Stimulated activated CD4-positive, alpha-beta T cell treated with anti-CD3 and anti-CD28 coated beads, Interleukin-2, amount 100 ng/mL, for 48 hours (primary cell): Measurements from ENCODE around the gene ARHGAP12.
A peak's percentile ranks its signal among the peaks of the same experiment; 100 is the strongest.
"Not testable (repeated sequence)": the region's sequence is repeated elsewhere in the genome, so short reads cannot be mapped to it uniquely, and the experiment has no call there.

ENCODE experiments used
- DNase-seq, 2 donors: peaks; one replicate each; pipeline ENCODE4 v3.0.0-alpha.2; 2020

The ARHGAP12 gene

DNA sequence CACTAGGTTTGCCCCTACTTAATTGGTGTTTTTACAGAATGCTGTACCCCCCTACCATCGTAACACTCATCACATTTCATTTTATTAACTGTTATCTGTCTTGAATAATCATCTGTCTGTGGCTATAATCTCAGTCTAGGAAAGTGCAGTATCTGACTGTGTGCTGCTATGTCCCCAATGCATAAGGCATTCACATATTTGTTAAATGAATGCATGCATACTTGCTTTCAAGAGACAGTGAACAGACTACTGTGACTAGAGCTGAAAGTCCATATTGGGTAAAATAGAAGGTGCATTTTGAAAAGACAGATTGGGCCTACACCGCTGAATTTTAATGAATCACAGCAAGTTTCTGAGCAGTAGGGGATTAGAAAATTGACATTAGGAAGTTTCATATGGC is 112.3 kb downstream of the ARHGAP12 start:
- no peak for DNase-seq

DNA sequence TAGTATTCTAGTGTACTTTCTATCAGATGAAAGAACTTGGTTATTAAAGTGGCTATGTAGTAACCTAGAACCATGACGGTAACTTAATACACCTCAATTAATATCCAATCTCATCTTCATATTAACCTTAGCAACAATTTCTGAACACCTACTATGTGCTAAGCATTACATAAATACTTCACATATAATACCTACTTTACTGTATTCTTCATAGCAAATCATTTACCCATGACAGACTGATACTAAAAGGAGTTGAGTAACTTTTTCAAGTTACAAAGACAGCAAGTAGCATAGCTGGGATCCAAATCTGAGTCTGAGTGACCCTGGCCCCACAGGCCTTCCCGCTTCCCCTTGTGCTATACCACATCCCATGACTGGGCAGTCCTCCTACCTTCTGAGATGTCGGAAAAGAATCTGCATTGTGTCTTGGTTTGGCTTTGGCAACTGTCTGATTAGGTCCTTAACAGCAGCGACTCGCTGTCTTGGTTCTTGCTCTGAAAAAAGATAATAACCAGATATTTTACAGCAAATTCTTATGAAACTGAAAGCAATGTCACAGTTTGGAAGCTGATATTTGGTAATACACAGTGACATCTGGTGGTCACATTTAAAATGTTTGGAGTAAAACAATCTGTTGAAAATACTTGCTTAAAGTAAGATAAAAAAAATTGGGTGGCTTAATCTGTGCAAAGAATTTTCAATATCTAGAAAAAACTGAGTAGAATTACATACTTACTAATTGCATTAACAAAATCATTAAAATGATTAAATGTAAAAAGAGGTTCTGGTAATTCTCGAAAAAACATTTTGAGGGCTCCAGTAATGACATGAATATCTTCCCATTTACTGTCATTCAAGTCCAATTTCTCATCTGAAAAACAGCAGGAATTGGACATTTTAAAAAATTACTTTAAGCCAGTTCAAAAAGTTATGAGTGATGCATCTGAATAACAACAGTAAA is 120.1 kb downstream of the ARHGAP12 start:
- DNase-seq: no peak

DNA sequence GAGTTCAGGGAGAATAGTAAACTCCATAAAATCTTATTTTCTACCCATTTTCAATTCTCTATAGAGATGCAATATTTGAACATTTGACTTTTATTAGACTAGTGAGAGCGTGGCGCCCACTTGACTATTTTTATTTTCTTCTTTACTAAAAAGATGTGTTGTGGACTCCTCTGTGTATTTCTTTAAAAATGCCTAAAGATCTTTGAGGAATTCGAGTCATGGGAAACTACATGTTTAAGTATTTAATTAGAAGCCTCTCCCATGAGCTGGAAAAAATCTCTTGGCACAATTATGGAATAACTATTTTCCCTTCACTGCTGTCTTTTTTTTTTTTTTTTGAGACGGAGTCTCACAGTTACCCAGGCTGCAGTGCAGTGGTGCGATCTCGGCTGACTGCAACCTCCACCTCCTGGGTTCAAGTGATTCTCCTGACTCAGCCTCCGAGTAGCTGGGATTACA is 124.2 kb downstream of the ARHGAP12 start:
- no peak for DNase-seq

DNA sequence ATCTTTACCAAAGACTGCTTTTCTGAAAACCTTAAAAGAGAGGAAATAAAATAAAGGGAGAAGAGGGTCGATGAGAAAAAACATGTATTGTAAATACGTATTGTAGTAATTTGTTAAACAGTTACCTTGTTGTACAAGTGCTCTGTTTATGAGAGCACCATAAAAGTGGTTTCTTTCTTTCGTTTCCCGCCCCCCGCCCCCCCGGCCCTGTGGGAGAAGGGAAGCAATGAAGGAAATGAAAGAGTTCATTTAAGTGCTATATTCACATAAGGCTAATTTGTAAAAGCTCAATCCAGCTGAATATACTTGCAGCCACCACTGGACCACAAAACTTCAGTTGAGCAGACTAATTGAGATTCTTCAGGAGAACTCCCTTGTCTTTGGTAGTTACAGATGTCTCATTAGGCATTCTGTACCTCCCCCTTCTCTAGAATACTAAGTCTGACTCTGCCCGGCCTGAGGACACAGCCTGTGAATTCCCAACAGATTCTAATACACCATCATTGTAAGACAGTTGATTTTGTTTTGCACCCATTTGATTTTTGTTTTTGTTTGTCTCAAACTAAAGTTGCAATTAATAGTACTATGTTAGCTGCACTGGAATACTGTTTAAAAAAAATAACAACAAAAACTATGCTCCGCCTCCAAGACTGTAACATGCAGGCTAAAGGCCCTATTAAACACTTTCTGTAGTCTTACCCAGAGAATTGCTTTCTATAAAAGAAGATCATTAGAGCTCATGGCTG is 124.9 kb downstream of the ARHGAP12 start:
- DNase-seq: no peak

DNA sequence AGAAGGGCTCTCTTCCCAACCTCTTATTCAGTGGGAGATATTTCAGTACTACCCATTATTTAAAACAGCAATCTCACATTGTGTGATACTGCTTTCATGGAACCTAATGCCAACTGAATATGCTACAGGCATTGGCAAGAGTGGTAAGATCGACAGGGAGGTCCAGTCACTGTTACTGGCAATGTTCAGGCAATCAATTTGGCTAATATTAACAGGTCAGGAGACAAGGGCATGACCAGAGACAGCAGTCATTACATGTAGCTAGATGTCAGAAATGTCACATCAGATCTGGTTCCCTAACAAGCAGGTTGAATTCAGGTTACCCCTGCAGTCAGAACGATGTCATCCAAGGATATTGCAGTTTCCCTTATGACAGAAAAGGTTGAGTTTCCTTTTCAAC is 129.4 kb downstream of the ARHGAP12 start:
- no peak for DNase-seq

DNA sequence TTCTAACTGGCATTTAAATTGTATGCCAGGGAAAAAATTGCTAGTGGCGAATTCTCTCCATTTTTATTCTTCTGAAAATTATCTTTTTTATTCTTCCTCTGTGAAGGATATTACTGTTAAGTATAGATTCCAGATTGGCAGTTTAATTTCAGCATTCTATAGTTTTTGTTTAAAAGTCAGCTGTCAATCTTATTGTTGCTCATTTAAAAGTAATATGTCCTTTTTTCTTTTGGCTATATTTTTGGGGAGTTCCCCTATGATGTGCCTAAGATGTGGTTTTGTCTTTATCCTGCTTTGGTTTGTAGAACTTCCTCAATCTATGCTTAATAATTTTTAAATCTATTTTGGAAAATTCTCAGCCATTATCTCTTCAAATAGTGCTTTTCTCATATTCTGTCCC is 135.9 kb downstream of the ARHGAP12 start:
- no peak for DNase-seq

DNA sequence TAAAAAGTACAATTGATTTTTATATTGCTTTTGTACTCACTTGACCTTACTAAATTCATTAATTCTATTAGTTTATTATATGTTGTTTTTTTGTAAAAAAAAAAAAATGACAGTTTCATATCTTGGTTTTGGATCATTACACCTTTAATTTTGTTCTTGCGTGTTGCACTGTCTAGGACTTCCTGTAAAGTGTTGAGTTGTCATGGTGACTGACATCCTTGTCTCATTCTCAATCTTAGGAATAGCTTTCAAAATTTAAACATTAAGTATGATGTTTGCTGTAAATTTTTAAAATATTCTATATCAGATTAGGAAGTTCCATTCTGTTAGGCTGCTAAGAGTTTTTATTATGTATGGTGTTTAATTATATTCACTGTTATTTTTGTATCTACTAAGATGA is 139.1 kb downstream of the ARHGAP12 start:
- no peak for DNase-seq

DNA sequence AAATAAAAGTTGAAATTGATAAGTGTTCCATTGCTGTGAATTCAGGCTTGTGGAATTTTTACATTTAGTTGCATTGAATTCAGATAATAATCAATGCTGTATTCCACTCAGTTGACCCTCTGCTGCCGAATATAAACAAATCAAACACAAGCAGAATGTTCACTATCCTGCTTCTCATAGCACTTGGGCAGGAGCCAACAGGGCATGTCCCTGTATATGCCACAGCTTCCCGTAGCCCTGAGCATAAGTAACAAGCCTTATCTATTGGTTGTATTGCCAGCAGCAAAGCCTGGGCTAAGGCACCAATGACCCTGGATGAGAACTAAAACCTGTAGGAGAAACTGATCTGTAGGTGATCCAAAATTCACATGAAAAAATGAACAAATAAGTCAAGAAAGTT is 145.9 kb downstream of the ARHGAP12 start:
- no peak for DNase-seq

DNA sequence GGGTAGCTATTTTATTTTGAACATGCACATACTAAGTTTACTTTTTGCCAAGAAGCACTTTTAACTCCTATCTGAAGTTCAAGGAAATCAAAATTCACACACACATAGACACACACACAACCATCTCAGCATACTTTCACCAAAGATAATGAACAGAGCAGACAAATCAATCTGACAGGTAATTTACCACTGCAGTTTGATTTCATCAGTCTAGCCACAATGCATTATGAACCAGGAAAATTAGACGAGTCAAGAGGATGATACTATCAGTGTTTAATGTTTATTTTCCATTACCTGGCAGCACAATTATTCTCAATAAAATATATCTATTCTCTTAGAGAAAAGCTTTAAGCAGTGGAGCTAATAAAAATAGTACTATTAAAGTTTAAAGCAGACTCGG is 147.9 kb downstream of the ARHGAP12 start:
- no peak for DNase-seq

DNA sequence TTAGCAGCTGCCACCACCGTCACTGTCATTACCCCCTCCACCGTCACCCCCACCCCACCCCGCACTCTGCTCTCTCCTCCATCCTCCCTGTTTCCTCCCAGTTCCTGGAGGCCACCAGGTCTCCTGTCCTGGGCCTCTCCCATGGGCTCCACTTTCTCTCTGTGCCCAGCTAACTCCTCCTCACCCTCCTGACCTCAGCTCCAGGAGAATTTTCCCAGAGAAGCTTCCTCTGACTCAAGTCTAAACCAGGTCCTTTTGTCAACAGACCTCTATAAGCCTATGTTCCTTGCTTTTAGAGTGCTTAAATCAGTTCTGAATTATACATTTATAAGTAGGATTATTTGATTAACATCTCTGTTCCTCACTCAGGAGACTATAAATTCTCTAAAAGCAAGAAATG is 150.0 kb downstream of the ARHGAP12 start:
- no peak for DNase-seq

DNA sequence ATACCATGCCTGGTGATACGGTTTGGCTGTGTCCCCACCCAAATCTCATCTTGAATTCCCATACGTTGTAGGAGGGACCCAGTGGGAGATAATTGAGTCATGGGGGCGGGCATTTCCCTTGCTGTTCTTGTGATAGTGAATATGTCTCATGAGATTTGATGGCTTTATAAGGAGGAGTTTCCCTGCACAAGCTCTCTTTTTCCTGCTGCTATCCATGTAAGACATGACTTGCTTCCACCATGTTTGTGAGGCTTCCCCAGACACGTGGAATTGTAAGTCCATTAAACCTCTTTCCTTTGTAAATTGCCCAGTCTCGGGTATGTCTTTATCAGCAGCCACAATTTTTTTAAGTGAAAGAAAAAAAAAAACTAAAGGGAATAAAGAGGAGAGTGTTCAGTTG is 152.5 kb downstream of the ARHGAP12 start:
- DNase-seq: no peak

DNA sequence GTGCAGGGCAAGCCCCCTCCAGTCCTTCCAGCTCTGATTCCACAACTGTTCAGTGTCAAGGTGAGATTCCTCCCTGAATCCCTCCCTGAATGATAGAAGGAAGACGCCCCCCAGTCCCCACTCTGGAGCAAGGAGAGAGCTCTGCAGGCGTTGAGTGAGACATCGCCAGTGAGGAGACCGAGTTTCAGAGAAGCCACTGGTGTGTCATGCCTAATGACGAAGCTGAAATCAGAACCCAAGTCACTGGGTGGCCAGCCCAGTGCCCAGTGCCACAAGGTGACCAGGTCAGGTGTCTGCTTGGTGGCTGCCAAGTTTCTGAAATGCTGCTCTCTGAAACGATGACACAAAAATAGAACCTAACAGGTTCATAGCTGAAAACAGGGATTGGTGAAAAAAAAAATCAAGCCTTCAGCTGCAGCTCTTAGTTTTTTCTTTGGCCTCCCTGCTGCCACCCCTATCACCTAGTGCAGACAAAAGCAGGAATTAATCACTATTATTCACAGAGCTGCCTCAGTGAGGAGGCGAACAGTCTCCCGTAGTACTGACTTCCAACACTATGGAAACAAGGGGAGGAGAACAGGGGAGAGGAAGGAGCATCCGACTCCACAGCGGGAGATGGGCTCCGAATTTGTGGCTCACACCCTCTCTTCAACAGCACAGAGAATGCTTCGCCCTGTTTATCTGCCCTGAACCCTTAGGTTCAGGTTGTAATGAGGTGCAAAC is 153.5 kb downstream of the ARHGAP12 start:
- DNase-seq: no peak

DNA sequence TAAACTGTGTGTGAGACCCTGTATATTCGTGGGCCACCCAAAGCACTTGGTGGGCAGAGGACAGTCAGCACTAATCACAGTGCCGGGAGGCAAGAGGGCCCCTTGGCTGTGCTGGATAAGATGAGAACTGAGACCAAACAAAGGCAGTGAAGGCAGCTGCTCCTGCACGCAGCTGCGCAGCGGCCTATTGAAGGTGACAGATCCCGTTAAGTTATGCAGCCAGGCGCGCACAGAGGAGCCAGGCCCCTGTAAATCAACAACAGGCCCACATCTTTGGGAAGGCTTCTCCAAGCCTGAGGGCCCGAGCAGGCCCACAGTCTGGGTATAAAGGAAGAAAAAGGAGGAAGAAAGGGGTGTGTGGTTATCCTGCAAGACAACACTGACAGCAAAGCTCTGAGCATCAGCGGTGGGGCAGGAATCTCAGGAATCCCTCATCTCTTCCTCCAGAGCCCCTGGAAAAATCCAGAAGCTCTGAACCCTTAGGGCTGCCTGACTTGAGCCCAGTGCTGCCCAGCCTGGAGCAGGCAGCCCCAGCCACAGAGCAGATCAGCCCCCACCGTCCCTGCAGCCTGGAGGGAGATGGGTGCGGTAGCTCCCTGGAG is 154.2 kb downstream of the ARHGAP12 start:
- no peak for DNase-seq

DNA sequence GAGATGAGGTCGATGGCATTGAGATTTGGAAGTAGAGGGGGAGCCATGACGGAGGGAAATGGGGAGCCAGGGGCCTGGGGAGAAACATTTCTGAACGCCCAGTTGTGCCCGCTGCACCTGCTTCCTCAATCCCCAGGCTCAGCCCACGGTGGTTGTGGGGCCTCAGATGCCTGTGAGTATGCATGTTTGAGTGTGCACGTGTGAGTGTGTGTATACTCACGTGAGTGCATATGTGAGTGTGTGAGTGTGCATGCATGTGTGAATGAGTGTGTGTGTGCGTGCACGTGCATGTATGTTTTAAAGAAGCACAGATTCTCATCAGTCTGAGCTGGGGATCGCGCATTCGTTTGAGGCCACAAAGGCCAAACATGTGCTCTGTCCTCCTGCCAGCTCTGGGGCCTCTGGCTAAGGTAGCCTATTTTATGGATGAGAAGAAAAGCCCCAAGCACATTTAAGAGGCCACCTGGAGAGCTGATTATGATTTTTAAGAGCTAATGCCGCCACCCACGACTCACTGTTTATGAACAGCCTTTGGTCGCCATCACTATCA is 154.8 kb downstream of the ARHGAP12 start:
- DNase-seq: no peak

DNA sequence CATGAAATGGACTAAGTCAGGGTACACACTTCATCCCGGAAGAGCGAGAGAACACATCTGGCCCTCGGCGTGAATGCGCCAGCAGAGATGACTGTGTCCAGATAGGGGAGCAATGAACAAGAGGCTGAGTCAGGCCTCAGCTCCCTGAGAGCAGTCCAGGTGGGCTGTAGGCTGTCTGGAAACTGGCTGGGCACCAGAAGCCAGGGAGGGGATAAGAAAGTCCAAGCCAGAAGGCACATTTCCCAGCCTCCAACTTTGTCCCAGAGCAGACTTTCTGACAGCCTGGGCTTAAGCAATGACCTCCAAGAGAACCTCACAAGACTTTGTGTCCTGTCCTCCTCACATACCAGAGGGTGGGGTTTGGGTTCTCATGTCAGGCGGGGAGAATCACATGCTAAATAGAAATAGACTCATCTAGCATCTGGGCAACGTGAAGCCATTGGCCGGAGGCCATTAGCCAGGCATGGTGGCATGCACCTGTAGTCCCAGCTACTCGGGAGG is 157.2 kb downstream of the ARHGAP12 start:
- DNase-seq: no peak

DNA sequence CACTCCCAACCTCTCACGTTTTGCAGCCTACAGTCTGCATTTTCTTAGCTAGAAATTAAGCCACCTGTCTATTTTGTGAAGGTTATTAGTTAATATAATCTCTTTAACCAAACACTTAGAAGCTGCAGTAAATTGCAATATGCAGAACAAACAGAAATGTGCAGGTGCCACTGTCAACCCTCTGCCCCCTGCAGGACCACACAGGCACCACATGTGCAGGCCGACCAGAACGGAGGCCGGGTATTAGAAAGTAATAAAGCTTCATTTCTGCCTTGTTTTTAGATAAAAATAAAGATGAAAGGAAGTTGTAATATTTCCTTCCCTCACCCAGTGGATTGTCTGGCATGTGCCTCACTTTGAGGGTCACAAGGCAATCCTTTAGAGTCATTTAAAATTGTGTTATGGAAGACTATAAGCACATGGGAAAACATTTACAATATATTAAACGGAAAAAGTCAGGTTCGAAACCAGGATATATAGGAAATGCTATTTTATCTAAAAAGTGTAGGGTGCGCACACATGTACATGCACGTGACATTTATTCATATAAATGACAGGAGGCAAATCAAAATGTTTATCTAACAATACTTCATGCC is 158.2 kb downstream of the ARHGAP12 start:
- peak; percentile 41 to 50 for DNase-seq

DNA sequence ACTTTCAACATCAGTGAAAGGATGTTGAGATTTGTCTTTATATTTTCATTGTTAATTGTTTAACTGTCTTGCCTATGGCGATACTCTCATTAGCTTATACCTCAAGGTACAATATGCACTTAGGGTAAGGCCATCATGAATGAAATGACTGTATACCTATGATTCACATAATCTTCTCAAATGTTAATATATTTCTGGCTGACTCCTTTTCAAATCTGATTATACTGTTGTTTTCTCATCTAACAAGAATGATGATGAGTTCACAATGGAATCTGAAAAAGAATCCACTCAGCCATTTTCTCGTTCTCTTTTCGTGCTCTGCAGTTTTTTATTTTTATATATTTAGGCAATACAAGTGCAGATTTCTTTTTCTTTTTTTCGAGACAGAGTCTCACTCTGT is 159.1 kb downstream of the ARHGAP12 start:
- DNase-seq: no peak

DNA sequence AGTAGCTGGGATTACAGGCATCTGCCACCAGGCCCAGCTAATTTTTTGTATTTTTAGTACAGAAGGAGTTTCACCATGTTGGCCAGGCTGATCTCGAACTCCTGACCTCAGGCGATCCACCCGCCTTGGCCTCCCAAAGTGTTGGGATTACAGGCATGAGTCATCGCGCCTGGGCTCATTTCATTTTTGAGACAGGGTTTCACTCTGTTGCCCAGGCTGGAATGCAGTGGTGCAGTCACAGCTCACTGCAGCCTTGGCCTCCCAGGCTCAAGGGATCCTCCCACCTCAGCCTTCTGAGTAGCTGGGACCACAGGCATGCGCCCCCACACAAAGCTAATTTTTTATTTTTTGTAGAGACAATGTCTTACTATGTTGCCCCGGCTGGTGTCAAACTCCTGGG is 159.7 kb downstream of the ARHGAP12 start:
- not testable (repeated sequence) for DNase-seq

DNA sequence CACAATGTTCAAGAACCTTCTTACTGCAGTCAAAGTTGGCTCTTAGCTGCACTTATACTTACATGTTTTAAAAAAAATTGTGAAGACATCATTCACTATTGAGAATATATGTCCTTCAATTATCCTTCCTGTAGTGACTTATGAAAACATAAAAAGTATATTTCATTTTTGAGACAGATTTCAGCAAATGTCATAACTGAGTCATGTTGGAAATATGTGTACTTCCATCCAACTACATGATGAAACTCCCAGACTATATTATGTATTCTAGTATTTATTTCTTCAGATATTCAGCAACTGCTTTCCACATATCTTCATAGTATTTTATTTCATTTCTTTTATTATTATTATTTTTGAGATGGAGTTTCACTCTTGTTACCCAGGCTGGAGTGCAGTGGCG is 160.2 kb downstream of the ARHGAP12 start:
- DNase-seq: no peak

DNA sequence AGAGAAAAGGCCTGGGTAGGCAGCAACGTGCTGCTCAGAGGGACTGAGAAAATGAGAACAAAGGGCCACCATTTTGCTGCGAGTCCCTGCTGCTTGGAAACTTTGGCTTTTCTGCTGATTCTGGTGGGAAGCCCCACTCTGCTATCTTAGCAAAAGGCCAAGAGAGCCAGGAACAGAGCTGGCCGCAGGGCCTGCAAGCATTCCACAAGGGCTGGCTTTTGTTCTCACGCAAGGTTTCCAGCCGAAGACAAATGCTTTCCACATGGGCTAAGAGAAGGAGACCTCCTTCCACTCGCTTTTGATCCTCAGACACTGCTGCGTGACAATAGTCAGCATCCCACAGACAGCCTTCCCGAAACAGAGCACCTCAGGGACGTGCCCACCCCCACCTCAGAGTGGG is 163.1 kb downstream of the ARHGAP12 start:
- DNase-seq: no peak

DNA sequence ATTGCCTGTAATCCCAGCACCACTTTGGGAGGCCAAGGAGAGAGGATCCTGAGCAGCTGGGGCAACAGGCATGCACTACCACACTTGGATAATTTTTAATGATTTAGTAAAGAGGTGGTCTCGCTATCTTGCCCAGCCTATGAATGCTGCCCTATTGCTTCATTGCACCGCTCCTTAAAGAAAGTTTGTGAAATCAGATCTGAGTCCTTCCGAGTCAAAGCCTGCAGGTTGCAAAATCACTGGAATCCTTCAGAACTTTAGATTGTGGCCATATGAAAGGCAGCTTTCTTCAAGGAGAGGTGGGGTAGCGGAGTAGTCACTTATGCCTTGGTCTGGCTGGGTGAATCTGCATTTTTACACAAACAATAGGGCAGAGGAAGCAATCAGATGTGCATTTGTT is 166.3 kb downstream of the ARHGAP12 start:
- no peak for DNase-seq

DNA sequence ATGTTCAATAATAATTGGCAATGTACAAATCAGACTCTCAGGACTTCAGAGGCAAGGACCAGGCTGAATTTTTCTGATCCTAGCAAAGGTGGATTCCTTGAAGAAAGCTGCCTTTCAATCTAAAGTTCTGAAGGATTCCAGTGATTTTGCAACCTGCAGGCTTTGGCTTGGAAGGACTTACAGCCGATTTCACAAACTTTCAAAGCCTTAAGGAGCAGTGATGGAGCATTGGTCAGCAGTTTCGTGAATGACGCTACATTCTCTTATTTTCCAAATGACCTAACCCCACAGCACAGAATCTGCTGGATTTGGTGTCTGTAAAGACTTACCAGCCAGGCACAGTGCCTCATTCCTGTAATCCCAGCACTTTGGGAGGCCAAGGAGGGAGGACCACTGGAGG is 167.5 kb downstream of the ARHGAP12 start:
- no peak for DNase-seq
